Measurements from ENCODE around the gene C2orf49.
A peak's percentile ranks its signal among the peaks of the same experiment; 100 is the strongest.

C2orf49 gene

DNA sequence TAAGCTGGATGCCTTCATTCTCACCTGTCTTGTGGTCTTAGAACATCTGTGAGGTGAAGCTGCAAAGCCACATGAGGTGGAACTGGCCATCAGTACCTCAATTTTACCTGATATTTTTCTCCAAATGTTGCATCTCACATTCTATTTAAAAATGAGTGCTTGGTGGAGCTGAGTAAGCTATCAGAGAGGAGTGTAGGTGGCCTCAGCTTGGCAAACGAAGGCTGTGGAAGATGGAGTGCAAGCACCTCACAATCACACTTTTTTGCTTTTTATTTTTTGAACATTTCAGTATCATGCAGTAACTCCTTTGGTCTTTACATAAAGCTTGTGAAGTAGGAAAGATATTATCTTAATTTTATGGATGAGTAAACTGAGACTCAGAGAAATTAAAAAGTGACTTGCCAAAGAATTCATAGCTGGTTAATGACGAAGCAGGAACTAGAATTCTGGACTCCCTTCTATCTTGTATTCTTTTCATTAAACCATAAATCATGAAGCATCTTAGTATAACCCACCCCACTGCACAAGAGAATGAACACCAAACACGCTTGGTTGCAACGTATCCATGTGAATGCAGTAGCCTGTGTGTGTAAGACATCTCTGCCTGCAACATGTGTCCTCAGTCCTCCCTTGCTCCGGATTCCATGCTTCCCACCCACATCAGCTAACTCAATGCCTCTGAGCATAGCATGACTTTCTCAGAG, 27.2 kb downstream of the C2orf49 start:
- DNase-seq = no peak

DNA sequence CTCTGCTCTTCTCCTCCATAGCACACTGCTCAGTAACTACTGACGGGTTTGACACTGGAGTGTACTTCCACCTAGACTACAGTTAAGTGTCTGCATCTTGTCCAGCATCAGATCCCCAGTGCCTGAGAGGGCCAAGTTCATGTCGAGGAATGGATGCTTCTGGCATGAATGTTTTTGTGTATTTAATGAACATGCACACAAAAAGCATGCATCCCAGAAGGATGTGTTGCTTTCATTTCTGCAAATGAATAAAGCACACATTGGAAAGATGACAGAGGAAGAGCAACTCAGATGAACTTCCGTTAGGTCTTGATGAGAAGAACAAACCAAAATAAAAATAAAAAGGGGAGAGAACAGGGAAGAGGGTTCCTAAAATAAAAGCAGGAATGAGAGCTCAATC, 27.9 kb downstream of the C2orf49 start:
- DNase-seq = no peak

DNA sequence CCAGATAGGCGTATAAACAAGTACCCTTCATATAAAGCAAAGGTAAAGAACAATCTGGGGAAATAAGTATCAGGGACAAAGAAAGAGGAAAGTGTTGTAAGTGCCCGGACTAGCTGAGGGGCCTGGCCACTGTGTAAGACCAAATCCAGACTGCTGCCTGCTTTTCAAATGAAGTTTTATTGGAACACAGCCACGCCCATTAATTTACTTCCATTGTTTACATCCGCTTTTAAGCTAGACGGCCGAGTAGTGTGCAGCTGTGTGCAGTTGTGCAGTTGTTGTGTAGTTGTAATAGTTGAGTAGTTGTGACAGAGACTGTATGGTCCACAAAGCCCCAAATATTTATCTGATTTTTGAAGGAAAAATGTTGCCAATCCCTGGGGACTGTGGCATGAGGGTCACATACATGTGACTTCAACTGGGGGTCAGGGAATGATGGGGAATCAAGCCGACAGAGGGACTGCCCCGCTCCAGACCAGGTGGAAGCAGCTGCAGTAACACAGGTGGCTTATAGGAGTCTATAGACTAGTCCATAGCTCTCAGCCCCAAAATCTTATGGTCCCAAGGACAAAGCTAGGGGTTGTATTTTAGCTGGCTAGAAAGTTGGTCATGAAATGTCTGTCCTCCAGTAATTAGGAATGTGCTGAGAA, 31.5 kb downstream of the C2orf49 start:
- no peak for DNase-seq

GRCh38 chr2:105369777-105370690, 32.7 kb downstream of the C2orf49 start:
- peak; percentile 90 for DNase-seq

DNA sequence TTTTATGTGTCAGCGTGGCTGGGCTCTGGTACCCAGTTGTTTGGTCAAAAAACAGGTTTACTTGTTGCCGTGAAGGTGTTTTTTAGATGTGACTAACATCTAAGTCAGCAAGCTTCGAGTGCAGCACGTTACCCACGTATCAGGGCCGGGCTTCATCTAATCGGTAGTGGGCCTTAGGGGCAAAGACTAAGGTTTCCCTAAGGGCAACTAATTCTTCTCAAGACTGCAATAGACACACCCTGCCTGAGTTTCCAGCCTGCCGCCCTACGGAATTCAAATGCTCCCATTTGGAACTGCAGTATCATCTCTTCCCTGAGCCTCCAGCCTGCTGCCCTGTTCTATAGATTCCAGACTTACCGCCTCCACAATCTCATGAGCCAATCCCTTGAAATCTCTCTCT, 33.8 kb downstream of the C2orf49 start:
- DNase-seq = no peak

DNA sequence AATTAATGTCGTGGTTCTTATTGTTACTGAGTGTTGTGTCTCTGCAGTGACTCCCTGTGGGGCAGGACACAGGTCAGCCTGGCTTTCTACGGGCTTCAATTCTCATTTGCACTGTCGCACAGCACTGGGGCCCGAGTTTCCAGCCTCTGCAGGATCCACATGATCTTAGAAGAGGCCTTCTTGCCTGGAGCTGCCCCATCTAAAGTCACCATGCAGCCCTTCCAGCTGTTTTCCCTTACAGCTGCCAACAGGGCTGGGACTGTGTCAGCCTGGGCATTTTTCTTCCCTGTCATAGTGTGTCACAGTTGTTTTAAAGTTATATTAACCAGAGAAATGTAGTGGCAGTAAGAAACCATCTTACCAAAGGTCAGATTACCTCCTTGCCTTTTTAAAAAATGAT, 34.5 kb downstream of the C2orf49 start:
- DNase-seq = no peak

GRCh38 chr2:105373344-105373781, 36.0 kb downstream of the C2orf49 start:
- no peak for DNase-seq

DNA sequence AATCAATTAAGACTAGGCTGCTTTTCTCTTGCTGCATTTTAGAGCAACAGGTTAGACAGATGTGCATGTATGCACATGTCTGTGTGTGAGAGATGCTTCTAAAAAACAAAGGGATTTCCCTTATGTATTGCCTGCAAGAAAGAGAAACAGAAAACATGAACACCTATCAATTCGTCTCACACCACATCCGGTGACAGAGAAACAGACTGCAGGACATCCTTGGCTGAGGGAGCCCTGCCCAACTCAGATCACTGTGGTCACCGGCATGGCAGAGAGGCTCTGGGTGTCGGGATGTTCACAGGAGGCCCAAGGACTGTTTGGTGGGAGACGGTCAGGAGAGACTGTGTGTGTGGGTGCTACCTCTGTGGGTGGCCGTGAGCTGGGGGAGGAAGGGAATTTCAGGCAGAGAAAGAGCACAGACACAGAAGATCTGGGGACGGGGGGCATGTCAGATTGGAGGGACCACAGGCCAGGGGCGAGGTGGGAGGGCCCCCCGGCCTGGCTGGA, 36.6 kb downstream of the C2orf49 start:
- DNase-seq = peak; percentile 60

GRCh38 chr2:105375001-105375561, 37.7 kb downstream of the C2orf49 start:
- DNase-seq = no peak

GRCh38 chr2:105376010-105376409, 38.7 kb downstream of the C2orf49 start:
- no peak for DNase-seq

GRCh38 chr2:105376789-105377240, 39.5 kb downstream of the C2orf49 start:
- DNase-seq = no peak

- DNase-seq = no peak
These were observed 40.5 kb downstream of the C2orf49 start for GRCh38 chr2:105377871-105378270.

GRCh38 chr2:105378276-105378840, 41.0 kb downstream of the C2orf49 start:
- DNase-seq = no peak

GRCh38 chr2:105378921-105379383, 41.6 kb downstream of the C2orf49 start:
- no peak for DNase-seq

- no peak for DNase-seq
These were observed 42.4 kb downstream of the C2orf49 start for GRCh38 chr2:105379741-105380186.

- no peak for DNase-seq
These were observed 43.2 kb downstream of the C2orf49 start for GRCh38 chr2:105380432-105381100.

DNA sequence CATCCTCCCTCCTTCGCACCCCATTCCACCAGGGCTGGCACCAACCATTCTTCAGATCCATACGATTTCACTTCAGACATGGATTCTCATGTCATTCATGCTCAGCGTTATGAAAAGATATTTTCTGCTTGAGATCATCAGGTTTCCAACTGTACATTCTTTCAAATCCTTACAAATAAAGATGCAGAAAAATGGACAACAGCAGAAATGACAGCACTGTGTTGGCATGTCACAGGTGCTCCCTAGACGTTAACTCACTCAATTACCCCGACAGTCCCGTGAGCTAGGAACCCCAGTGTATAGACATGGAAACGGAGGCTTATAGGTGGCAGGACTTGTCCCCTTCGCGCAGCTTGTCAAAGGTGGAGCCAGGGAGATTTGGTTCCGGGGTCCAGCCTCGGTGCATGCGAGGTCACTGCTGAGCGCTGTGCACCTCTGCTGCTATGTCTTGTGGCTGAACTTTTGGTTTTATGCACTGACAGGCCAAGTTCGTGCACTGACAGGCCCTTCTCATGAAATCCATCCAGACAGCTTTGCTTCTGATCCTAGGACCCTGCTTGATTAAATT, 43.8 kb downstream of the C2orf49 start:
- DNase-seq = no peak

DNA sequence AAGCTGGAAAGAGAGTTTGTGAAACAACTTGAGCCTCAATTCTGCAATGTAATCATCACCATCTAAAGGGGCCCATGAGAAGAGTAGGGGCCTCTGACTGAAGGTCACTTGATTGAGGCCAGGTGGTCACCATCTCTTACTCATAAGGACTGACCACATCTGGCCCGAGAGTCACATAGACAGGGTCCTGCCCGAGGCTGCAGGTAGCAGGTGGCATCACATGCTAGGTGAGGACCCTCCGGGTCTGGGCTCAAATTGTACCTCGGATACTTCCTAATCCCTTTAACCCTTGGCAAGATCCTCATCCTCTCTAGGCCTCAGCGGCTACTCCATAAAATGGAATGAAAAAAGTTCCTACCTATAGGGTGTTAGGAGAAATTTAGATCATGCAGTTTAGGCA, 44.8 kb downstream of the C2orf49 start:
- no peak for DNase-seq

GRCh38 chr2:105383432-105384166, 46.3 kb downstream of the C2orf49 start:
- DNase-seq = no peak

- no peak for DNase-seq
These were observed 46.9 kb downstream of the C2orf49 start for GRCh38 chr2:105384216-105384615.

DNA sequence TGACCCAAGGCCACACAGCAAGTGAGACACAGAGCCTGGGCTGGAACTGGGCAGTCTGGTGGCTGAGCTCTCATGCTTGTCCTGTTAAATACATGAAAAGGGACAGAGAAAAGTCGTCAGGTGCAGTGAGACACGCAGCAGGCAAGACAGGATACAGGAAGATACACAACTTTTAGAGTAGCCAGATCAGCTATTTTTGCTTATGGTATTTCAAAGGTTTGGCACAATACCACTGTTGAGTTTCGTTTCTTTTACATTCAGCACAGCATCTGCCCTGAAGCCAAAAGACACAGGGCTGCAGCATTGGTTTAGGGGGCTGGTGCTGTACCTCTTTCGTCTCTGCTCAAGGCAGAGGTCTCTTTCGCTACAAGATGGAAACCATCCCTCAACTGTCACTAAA, 47.5 kb downstream of the C2orf49 start:
- no peak for DNase-seq
